OCI-LY7 (cell line): ENCODE measurements around the gene SCARB1. TPM values are rescaled to one million over a fixed set of nuclear protein-coding genes. Genes with fewer than 3 reads are reported as not detected.

Experiments used
- BruUV-seq: library from RNA; stranded (reverse); fragments of 400-500 nt; replicated peaks from 2 replicates; lab custom pipeline; 2021; lab: Mats Ljungman, UMichigan
- CTCF ChIA-PET: fragments of 300-600 bp; sonication (Branson Sonifier 250); formaldehyde crosslinking; loops from one replicate; lab custom pipeline; 2022; ENCODE audit warnings: antibody characterized with exemption; ENCODE audit not compliant: unreplicated experiment; lab: Charles Lee
- POLR2A ChIA-PET: fragments of 300-600 bp; sonication (Branson Sonifier 250); formaldehyde crosslinking; loops from one replicate; lab custom pipeline; 2022; ENCODE audit warnings: antibody characterized with exemption; lab: Charles Lee
- DNase-seq: peaks from one replicate; pipeline ENCODE4 v3.0.0-alpha.2; 2015; ENCODE audit warnings: low spot score
- H2AFZ ChIP-seq: fragments of 200-600 bp; sonication (generic), shearing (Covaris generic); 2 replicates; pipeline ENCODE4 v1.6.1; 2014; ENCODE audit warnings: mild to moderate bottlenecking, antibody characterized with exemption, low read length, moderate library complexity
- H3K27ac ChIP-seq: fragments of 200-600 bp; sonication (generic); 2 replicates; pipeline ENCODE4 v1.5.1; 2014; ENCODE audit warnings: mixed run types, low read depth, mild to moderate bottlenecking, moderate library complexity, low read length, inconsistent platforms; ENCODE audit not compliant: poor library complexity, severe bottlenecking
- H3K36me3 ChIP-seq: fragments of 200-600 bp; sonication (generic); 2 replicates; pipeline ENCODE4 v1.6.1; 2014; ENCODE audit warnings: mild to moderate bottlenecking, antibody characterized with exemption, low read length, moderate library complexity, mixed read lengths; ENCODE audit not compliant: insufficient read depth
- H3K4me1 ChIP-seq: fragments of 200-600 bp; sonication (generic); 2 replicates; pipeline ENCODE4 v1.5.1; 2014; ENCODE audit warnings: mild to moderate bottlenecking, low read length; ENCODE audit not compliant: insufficient read depth, poor library complexity, severe bottlenecking
- H3K4me2 ChIP-seq: fragments of 200-600 bp; sonication (generic); 2 replicates; pipeline ENCODE4 v1.6.1; 2014; ENCODE audit warnings: mild to moderate bottlenecking, low read length
- H3K4me3 ChIP-seq: fragments of 200-600 bp; sonication (generic); 2 replicates; pipeline ENCODE4 v1.5.1; 2014; ENCODE audit warnings: mild to moderate bottlenecking, low read depth, low read length; ENCODE audit not compliant: poor library complexity, severe bottlenecking
- H3K79me2 ChIP-seq: fragments of 200-600 bp; sonication (generic); 2 replicates; pipeline ENCODE4 v1.6.1; 2016; ENCODE audit warnings: low read depth, mild to moderate bottlenecking, low read length, moderate library complexity, mixed read lengths; ENCODE audit not compliant: insufficient read depth
- H3K9me2 ChIP-seq: fragments of 200-600 bp; sonication (generic); 2 replicates; pipeline ENCODE4 v1.6.1; 2016; ENCODE audit warnings: mild to moderate bottlenecking, low read length, mixed read lengths; ENCODE audit not compliant: insufficient read depth
- H3K9me3 ChIP-seq: fragments of 200-600 bp; sonication (generic); 2 replicates; pipeline ENCODE4 v1.6.1; 2014; ENCODE audit warnings: mild to moderate bottlenecking, mixed run types, low read length, mixed read lengths
- H4K20me1 ChIP-seq: fragments of 200-600 bp; sonication (generic); 2 replicates; pipeline ENCODE4 v1.6.1; 2014; ENCODE audit warnings: mild to moderate bottlenecking, antibody characterized with exemption, low read length, moderate library complexity, mixed read lengths; ENCODE audit not compliant: insufficient read depth
- CTCF ChIP-seq: fragments of 200-600 bp; sonication (generic); conservative IDR thresholded peaks from 2 replicates; pipeline ENCODE4 v1.5.1; 2014; ENCODE audit warnings: mild to moderate bottlenecking, antibody characterized with exemption, low read length, moderate library complexity, mixed read lengths
- EZH2phosphoT487 ChIP-seq: fragments of 200-600 bp; sonication (generic); IDR thresholded peaks from 2 replicates; pipeline ENCODE4 v1.6.1; 2018; ENCODE audit warnings: low read depth, borderline replicate concordance, mild to moderate bottlenecking, mixed run types, antibody characterized with exemption, low read length, moderate library complexity, mixed read lengths
- intact Hi-C: fragments of 100-400 bp; cut with micrococcal nuclease; formaldehyde crosslinking; loops from one replicate; pipeline ENCODE4 v1.10.0; 2022; ENCODE audit not compliant: unreplicated experiment
- total RNA-seq, 2 experiments: library from RNA; depleted of rRNA in 1 of 2; stranded (reverse); fragments of >200 nt in 1 of 2; shearing (Covaris generic) in 1 of 2; gene quantifications; 2 replicates each; pipeline ENCODE4 v1.2.3, GENCODE V29; 2014 to 2022

SCARB1 gene
- total RNA-seq, 2 experiments from 2014 or later, result 42.9 to 112 TPM

GRCh38 chr12:124774462-124775167 is 89.0 kb downstream of the SCARB1 start:
- DNase-seq, result peak; percentile 45
- POLR2A ChIA-PET, result interaction anchor here (0.7 to 1.0 kb wide), 2 partner anchors 12 to 386 kb away, joined by 3 read pairs; no protein-coding TSS in a partner anchor
- TF ChIP-seq EZH2phosphoT487 (no peak), CTCF (0 out of 2 replicates have a peak, but pooled peaks have one; percentile 11)
- Histone ChIP-seq H3K79me2 (no peaks in the 10 kb centered on the region), H3K27ac (no peak overlapping the region), H3K4me2 (peak overlapping the region; percentile 46), H3K4me1 (peaks cover 47% of the 10 kb centered on the region), H3K4me3 (peak overlapping the region; percentile 7), H4K20me1 (no peaks in the 10 kb centered on the region), H3K36me3 (no peaks in the 10 kb centered on the region), H2AFZ (peak overlapping the region; percentile 20; the same call in 1 of the 2 replicates), H3K9me3 (no peaks in the 10 kb centered on the region), H3K9me2 (no peaks in the 10 kb centered on the region)
- intact Hi-C loops, result loop anchor here (5.0 kb wide), 1 partner anchor 452 kb away; no protein-coding TSS in a partner anchor
- no TSS peak for BruUV-seq
- CTCF ChIA-PET, result no interaction called here

GRCh38 chr12:124774054-124774461 is 89.6 kb downstream of the SCARB1 start:
- no peaks in the 10 kb centered on the region for H3K79me2 ChIP-seq
- peak overlapping the region; percentile 20; the same call in 1 of the 2 replicates for H2AFZ ChIP-seq
- no peaks in the 10 kb centered on the region for H3K9me2 ChIP-seq
- no peak overlapping the region for H3K27ac ChIP-seq
- CTCF ChIA-PET, result no interaction called here
- peak; percentile 36 for DNase-seq
- intact Hi-C loops, result loop anchor here (5.0 kb wide), 1 partner anchor 452 kb away; no protein-coding TSS in a partner anchor
- TF ChIP-seq CTCF (no peak), EZH2phosphoT487 (no peak)
- H3K36me3 ChIP-seq, result no peaks in the 10 kb centered on the region
- H3K4me1 ChIP-seq, result peaks cover 41% of the 10 kb centered on the region
- no peaks in the 10 kb centered on the region for H3K9me3 ChIP-seq
- no peaks in the 10 kb centered on the region for H4K20me1 ChIP-seq
- POLR2A ChIA-PET, result interaction anchor here (0.7 to 1.0 kb wide), 3 partner anchors 13 to 385 kb away, joined by 3 to 5 read pairs (median 3); no protein-coding TSS in a partner anchor
- H3K4me3 ChIP-seq, result peak overlapping the region; percentile 7
- peak overlapping the region; percentile 46 for H3K4me2 ChIP-seq
- BruUV-seq, result no TSS peak
